K562 (cell line): ENCODE measurements around the gene CABYR. TPM values are rescaled to one million over a fixed set of nuclear protein-coding genes. Genes with fewer than 3 reads are reported as not detected.

ENCODE experiments used
- ATAC-seq: fragments of 200-7000 bp; cut with Tn5 transposase; 3 replicates; pipeline ENCODE4 v1.9.1; 2020; ENCODE audit warnings: moderate library complexity
- BruUV-seq: library from RNA; stranded (reverse); fragments of 400-500 nt; replicated peaks from 2 replicates; lab custom pipeline; 2021; lab: Mats Ljungman, UMichigan
- CTCF ChIA-PET: fragments of 300-600 bp; formaldehyde crosslinking; extraction: SDS; loops from one replicate; lab custom pipeline; 2021; ENCODE audit warnings: low intra/inter-chr PET ratio; lab: Yijun Ruan, JAX
- POLR2A ChIA-PET: fragments of 300-600, 350-650 bp; sonication (Branson Sonifier 250); formaldehyde crosslinking; extraction: SDS; loops from one replicate; lab custom pipeline; 2021; ENCODE audit warnings: antibody characterized with exemption, inconsistent platforms; lab: Yijun Ruan, JAX
- DNase-seq, 4 experiments: peaks; one replicate each; pipeline versions ENCODE4 v3.0.0 to v3.0.0-alpha.2; 2011 to 2018; ENCODE audit warnings: low spot score in 3 of 4, mixed read lengths in 3 of 4; ENCODE audit errors: extremely low read depth in 1 of 4
- FAIRE-seq: peaks from 2 replicates; lab custom pipeline; 2011; peaks lifted over from hg19 to GRCh38; lab: Jason Lieb, UNC
- H2AFZ ChIP-seq: 2 replicates; pipeline ENCODE4 v1.6.0; 2011; ENCODE audit warnings: low read depth, low read length, control low read depth, inconsistent platforms
- H3K27ac ChIP-seq: fragments of 200-600 bp; 3 replicates; pipeline ENCODE4 v1.8.0; 2011; ENCODE audit warnings: low read depth, mild to moderate bottlenecking, control low read depth, inconsistent platforms, low read length, moderate library complexity, mixed read lengths; ENCODE audit errors: extremely low read depth
- H3K27me3 ChIP-seq, 2 experiments: fragments of 300-600 bp in 1 of 2; 2 replicates in 1 of 2; 3 replicates in 1 of 2; pipeline versions ENCODE4 v1.6.0 to v1.8.0; 2011; ENCODE audit warnings: inconsistent platforms in 2 of 2, low read length in 2 of 2, mild to moderate bottlenecking in 1 of 2, mixed read lengths in 1 of 2, moderate library complexity in 1 of 2; ENCODE audit not compliant: control insufficient read depth in 2 of 2, insufficient read depth in 2 of 2
- H3K36me3 ChIP-seq: fragments of 300-600 bp; 3 replicates; pipeline ENCODE4 v1.8.0; 2011; ENCODE audit warnings: mild to moderate bottlenecking, low read length, inconsistent platforms; ENCODE audit not compliant: control insufficient read depth, insufficient read depth
- H3K4me1 ChIP-seq, 2 experiments: fragments of 200-600 bp in 1 of 2; replicated peaks in 1 of 2; 2 replicates in 1 of 2; 3 replicates in 1 of 2; pipeline versions ENCODE4 v1.5.1 to v1.8.0; 2011; ENCODE audit warnings: inconsistent platforms in 2 of 2, low read length in 2 of 2, mild to moderate bottlenecking in 1 of 2, mixed read lengths in 1 of 2, moderate library complexity in 1 of 2; ENCODE audit not compliant: control insufficient read depth in 2 of 2, insufficient read depth in 2 of 2
- H3K4me2 ChIP-seq: 2 replicates; pipeline ENCODE4 v1.6.1; 2011; ENCODE audit warnings: low read length, control low read depth, inconsistent platforms, mixed read lengths; ENCODE audit not compliant: insufficient read depth
- H3K4me3 ChIP-seq: fragments of 200-600 bp; sonication (generic), shearing (Covaris generic); 2 replicates; pipeline ENCODE4 v1.5.1; 2016; ENCODE audit warnings: control low read depth, inconsistent platforms
- H3K79me2 ChIP-seq: fragments of 200-600 bp; 3 replicates; pipeline ENCODE4 v1.8.0; 2011; ENCODE audit warnings: low read length, inconsistent platforms; ENCODE audit not compliant: control insufficient read depth, insufficient read depth
- H3K9ac ChIP-seq, 2 experiments: 2 replicates each; pipeline versions ENCODE4 v1.6.0 to v1.6.1; 2011; ENCODE audit warnings: low read depth in 2 of 2, low read length in 2 of 2, control low read depth in 1 of 2, inconsistent platforms in 1 of 2, mild to moderate bottlenecking in 1 of 2, mixed read lengths in 1 of 2; ENCODE audit not compliant: insufficient read depth in 1 of 2
- H3K9me1 ChIP-seq: one replicate; pipeline ENCODE4 v1.6.0; 2011; ENCODE audit warnings: inconsistent platforms, mild to moderate bottlenecking, low read length, moderate library complexity; ENCODE audit not compliant: control insufficient read depth, insufficient read depth
- H3K9me3 ChIP-seq: replicated peaks from 2 replicates; pipeline ENCODE4 v1.5.1; 2011; ENCODE audit warnings: low read depth, low read length, inconsistent platforms; ENCODE audit not compliant: control insufficient read depth, insufficient read depth
- H4K20me1 ChIP-seq: replicated peaks from 2 replicates; pipeline ENCODE4 v1.6.1; 2011; ENCODE audit warnings: low read length, inconsistent platforms, mixed read lengths; ENCODE audit not compliant: control insufficient read depth, insufficient read depth
- CCAR2 ChIP-seq: fragments of 200-400 bp; formaldehyde crosslinking; IDR thresholded peaks from 2 replicates; pipeline ENCODE4 v1.6.1; 2017; ENCODE audit warnings: mild to moderate bottlenecking, low read depth, low read length
- ELF1 ChIP-seq: fragments of 200-800 bp; sonication (Bioruptor generic); IDR thresholded peaks from 2 replicates; pipeline ENCODE4 v1.6.1; 2016; ENCODE audit warnings: missing genetic modification characterization, missing compliant biosample characterization
- MGA ChIP-seq: fragments of 450-650 bp; IDR thresholded peaks from 2 replicates; pipeline ENCODE4 v1.6.1; 2016; ENCODE audit warnings: mild to moderate bottlenecking, moderate library complexity
- USF1 ChIP-seq: sonication (generic); formaldehyde crosslinking; IDR thresholded peaks from 2 replicates; pipeline ENCODE4 v1.9.0; 2022; ENCODE audit warnings: mild to moderate bottlenecking, missing genetic modification reagents
- ZKSCAN1 ChIP-seq: fragments of 150-350 bp; IDR thresholded peaks from 2 replicates; pipeline ENCODE4 v1.6.1; 2016; ENCODE audit warnings: low read depth, low read length
- WGBS: fragments of 100-300 bp; shearing (Covaris generic); methylation state at CpG from one replicate; pipeline ENCODE4 v1.1.6; 2016; ENCODE audit warnings: low coverage, mixed read lengths; ENCODE audit not compliant: insufficient coverage; ENCODE audit errors: missing lambda C conversion rate; 5-methylcytosine and 5-hydroxymethylcytosine counted together
- in situ Hi-C: fragments of 300-500 bp; cut with MboI; formaldehyde crosslinking; loops from 4 replicates; pipeline ENCODE4 v1.15.0; 2018; ENCODE audit warnings: inconsistent platforms, mixed read lengths
- intact Hi-C: fragments of 100-400 bp; cut with micrococcal nuclease; formaldehyde crosslinking; loops from 2 replicates; pipeline ENCODE4 v1.14.2; 2022
- polyA plus RNA-seq, 8 experiments: library from polyadenylated mRNA; depleted of rRNA in 4 of 8; stranded (reverse) in 5 of 8; unstranded in 3 of 8; fragments of >200 nt; fragmentation: Nextera tagmentation in 2 of 8; fragmentation: Illumina TruSeq in 1 of 8; extraction: Ambion mirVana in 2 of 8; extraction: Trizol in 1 of 8; gene quantifications; 2 replicates each; pipeline versions ENCODE4 v1.2.1 to v1.2.3, GENCODE V29; 2011 to 2014; ENCODE audit warnings: inconsistent platforms in 1 of 8, missing spikeins in 1 of 8
- total RNA-seq, 7 experiments: library from RNA; depleted of rRNA in 6 of 7; stranded (reverse); fragments of >200 nt in 6 of 7; fragmentation: Illumina TruSeq in 2 of 7; extraction: Trizol in 2 of 7; gene quantifications; 2 replicates each; pipeline versions ENCODE4 v1.2.1 to v1.2.3, GENCODE V29; 2011 to 2021; ENCODE audit warnings: low replicate concordance in 1 of 7

Gene CABYR
- total and polyA plus RNA-seq, 9 of the 15 experiments (the other 6 are each of a cell fraction or from before 2014, with no cell fraction given): not detected

- TF ChIP-seq USF1 (CRISPR knock-in tag) (no peak), ZKSCAN1 (no peak), ELF1 (tag) (no peak), CCAR2 (no peak)
These were observed 69.6 kb downstream of the CABYR start (continued) for GRCh38 chr18:24208270-24209035.

GRCh38 chr18:24209558-24209957, 70.7 kb downstream of the CABYR start:
- H4K20me1 ChIP-seq: no peaks in the 10 kb centered on the region
- in situ Hi-C loops (no loop called here), intact Hi-C loops (no loop called here)
- BruUV-seq: no TSS peak
- POLR2A ChIA-PET: no interaction called here
- no peaks in the 10 kb centered on the region for H3K36me3 ChIP-seq
- no peak for ATAC-seq
- no peak for DNase-seq
- FAIRE-seq: no peak
- no peak overlapping the region for H3K27ac ChIP-seq
- 1% methylated on average over 6 of the region's 6 CpGs for WGBS
- no peak overlapping the region for H3K4me3 ChIP-seq
- H2AFZ ChIP-seq: no peak overlapping the region
- no peak overlapping the region for H3K4me2 ChIP-seq
- no peaks in the 10 kb centered on the region for H3K9me1 ChIP-seq
- CTCF ChIA-PET: no interaction called here
- H3K4me1 ChIP-seq: no peaks in the 10 kb centered on the region
- no peaks in the 10 kb centered on the region for H3K79me2 ChIP-seq
- no peaks in the 10 kb centered on the region; a peak in 1 of 5 replicates for H3K27me3 ChIP-seq
- H3K9ac ChIP-seq: no peak overlapping the region
- H3K9me3 ChIP-seq: no peaks in the 10 kb centered on the region
- no peak for TF ChIP-seq MGA
